NCI-H128 (cell line): Measurements from ENCODE around the gene ZNF154.

Source experiments
- DNase-seq: peaks from one replicate; lab custom pipeline; 2025; ENCODE audit not compliant: unreplicated experiment; lab: John Stamatoyannopoulos, UW

Gene ZNF154

GRCh38 chr19:57682226-57682766 is 26.7 kb downstream of the ZNF154 start:
- no peak for DNase-seq

- DNase-seq = no peak
These were observed 33.1 kb downstream of the ZNF154 start for GRCh38 chr19:57675881-57676280.

GRCh38 chr19:57672466-57672865 is 36.5 kb downstream of the ZNF154 start:
- no peak for DNase-seq

- DNase-seq = no peak
These were observed 37.7 kb downstream of the ZNF154 start for GRCh38 chr19:57671124-57671895.

- DNase-seq = no peak
These were observed 40.4 kb downstream of the ZNF154 start, which contains the start of gene ZSCAN4 for GRCh38 chr19:57668635-57669034. Gene ZSCAN4, plus strand, starts transcription at chr19:57668935. Its CDS starts 7,211 bp downstream, at chr19:57676146.

- no peak for DNase-seq
These were observed 41.8 kb downstream of the ZNF154 start for GRCh38 chr19:57667228-57667627.

GRCh38 chr19:57665261-57665806 is 43.7 kb downstream of the ZNF154 start:
- no peak for DNase-seq

GRCh38 chr19:57664269-57665127 is 44.5 kb downstream of the ZNF154 start:
- peak; percentile 32 for DNase-seq

- no peak for DNase-seq
These were observed 52.7 kb downstream of the ZNF154 start for GRCh38 chr19:57656346-57656745.

- no peak for DNase-seq
These were observed 53.6 kb downstream of the ZNF154 start for GRCh38 chr19:57655443-57655842.

- DNase-seq = no peak
These were observed 55.3 kb downstream of the ZNF154 start for GRCh38 chr19:57653689-57654088.

GRCh38 chr19:57651654-57651996 is 57.4 kb downstream of the ZNF154 start:
- no peak for DNase-seq

GRCh38 chr19:57648331-57649003 is 60.5 kb downstream of the ZNF154 start:
- DNase-seq = no peak
